Stomach (tissue), 4 donors: ENCODE data around the gene ITGB3BP.

Experiments
- CTCF ChIP-seq, 7 experiments: fragments of 450-650 bp in 4 of 7; fragments of 200-600 bp in 3 of 7; sonication (generic) in 3 of 7; IDR thresholded peaks; one replicate each; pipeline ENCODE4 v1.5.1; 2016 to 2019; ENCODE audit warnings: antibody characterized with exemption in 7 of 7, control low read depth in 2 of 7, mild to moderate bottlenecking in 1 of 7
- POLR2A ChIP-seq, 4 donors: fragments of 450-650 bp; IDR thresholded peaks; one replicate each; pipeline ENCODE4 v1.6.1; 2016; ENCODE audit warnings: antibody characterized with exemption in 4 of 4, control low read depth in 2 of 4, mild to moderate bottlenecking in 1 of 4, moderate library complexity in 1 of 4

- TF ChIP-seq POLR2A (IDR thresholded peaks at IDR 0.05) (no peak), CTCF (IDR thresholded peaks at IDR 0.05) (no peak)
Measured at GRCh38 chr1:63509718-63510117, 13.3 kb downstream of the ITGB3BP start.
